Fibroblast of pulmonary artery (primary cell): ENCODE data around the gene ZSCAN18.
A peak's percentile ranks its signal among the peaks of the same experiment; 100 is the strongest.

Source experiments
- DNase-seq: peaks from one replicate; pipeline ENCODE4 v3.0.0-alpha.2; 2010; ENCODE audit warnings: low read depth
- H3K4me3 ChIP-seq: replicated peaks from 2 replicates; pipeline ENCODE4 v1.5.1; 2011; ENCODE audit warnings: low read depth, mild to moderate bottlenecking, control low read depth, low read length, moderate library complexity
- CTCF ChIP-seq: IDR thresholded peaks from 2 replicates; pipeline ENCODE4 v1.5.1; 2011; ENCODE audit warnings: mild to moderate bottlenecking, control low read depth, low read length, inconsistent platforms; ENCODE audit errors: missing control alignments

Gene ZSCAN18

GRCh38 chr19:58063712-58064111 lies 34.3 kb downstream of the ZSCAN18 start:
- H3K4me3 ChIP-seq, result no peak overlapping the region
- no peak for TF ChIP-seq CTCF
- DNase-seq, result no peak

GRCh38 chr19:58060231-58060630 lies 37.8 kb downstream of the ZSCAN18 start:
- no peak for DNase-seq
- TF ChIP-seq CTCF, result no peak
- no peak overlapping the region for H3K4me3 ChIP-seq

- no peak for TF ChIP-seq CTCF
- H3K4me3 ChIP-seq, result peak overlapping the region; percentile 51
- no peak for DNase-seq
These were observed 38.4 kb downstream of the ZSCAN18 start for GRCh38 chr19:58059671-58060078.

- DNase-seq, result peak; percentile 77
- peak within 1 kb of the TSS; percentile 51 for H3K4me3 ChIP-seq
These were observed 38.9 kb downstream of the ZSCAN18 start, which contains the start of gene ZNF135 for GRCh38 chr19:58059003-58059670. ZNF135 (plus strand) TSS chr19:58059282; CDS start chr19:58060003, 721 bp downstream.

GRCh38 chr19:58058467-58058866 lies 39.6 kb downstream of the ZSCAN18 start:
- TF ChIP-seq CTCF, result no peak
- peak overlapping the region; percentile 51 for H3K4me3 ChIP-seq
- DNase-seq, result no peak

More at GRCh38 chr19:58059003-58059670, 38.9 kb downstream of the ZSCAN18 start, which contains the start of gene ZNF135:
- TF ChIP-seq CTCF, result no peak

GRCh38 chr19:58056861-58057260 lies 41.2 kb downstream of the ZSCAN18 start:
- no peak overlapping the region for H3K4me3 ChIP-seq
- no peak for DNase-seq
- TF ChIP-seq CTCF, result no peak

- no peak for TF ChIP-seq CTCF
- DNase-seq, result no peak
- no peak overlapping the region for H3K4me3 ChIP-seq
These were observed 41.8 kb downstream of the ZSCAN18 start for GRCh38 chr19:58056261-58056660.
